SK-N-MC (cell line): Measurements from ENCODE around the gene APOBEC3C.

Source experiments
- EZH2 ChIP-seq: fragments of 200-600 bp; sonication (generic); IDR thresholded peaks from one replicate; pipeline ENCODE4 v1.6.1; 2017; ENCODE audit warnings: antibody characterized with exemption
- FOXP2 ChIP-seq: optimal IDR thresholded peaks from 2 replicates; pipeline ENCODE3; 2011; ENCODE audit warnings: mild to moderate bottlenecking, moderate library complexity; ENCODE audit not compliant: insufficient read depth; ENCODE audit errors: extremely low read length, control extremely low read depth
- POLR2AphosphoS5 ChIP-seq: IDR thresholded peaks from 2 replicates; pipeline ENCODE4 v1.6.1; 2012; ENCODE audit warnings: mild to moderate bottlenecking, low read depth, low read length, borderline replicate concordance

DNA sequence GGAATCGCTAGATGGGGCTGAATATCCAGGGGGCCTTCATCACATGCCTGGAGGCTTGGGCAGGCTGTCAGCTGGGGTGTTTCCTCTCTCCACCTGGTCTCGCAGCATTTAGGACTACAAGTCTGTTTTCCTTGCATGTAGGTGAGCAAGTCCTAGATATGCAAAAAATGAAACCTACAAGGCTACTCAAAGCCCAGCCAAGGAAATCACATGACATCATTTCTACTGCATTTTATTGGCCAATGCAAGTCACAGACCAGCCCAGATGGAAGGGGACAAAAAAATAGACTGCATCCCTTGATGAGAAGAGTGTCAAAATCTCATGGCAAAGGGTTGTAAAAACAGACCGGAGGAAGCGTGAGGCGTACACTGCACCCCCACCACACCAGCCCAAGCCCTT, 41.5 kb upstream of the APOBEC3C start:
- TF ChIP-seq EZH2: no peak
- TF ChIP-seq POLR2AphosphoS5: no peak
- TF ChIP-seq FOXP2: no peak
